Kasumi-1 (cell line): ENCODE results near the gene NME4.
"Not testable (repeated sequence)": the region's sequence is repeated elsewhere in the genome, so short reads cannot be mapped to it uniquely, and the experiment has no call there.

Experiments
- DNase-seq, 2 experiments: peaks; one replicate each; lab custom pipeline; 2025; lab: John Stamatoyannopoulos, UW

Gene NME4

DNA sequence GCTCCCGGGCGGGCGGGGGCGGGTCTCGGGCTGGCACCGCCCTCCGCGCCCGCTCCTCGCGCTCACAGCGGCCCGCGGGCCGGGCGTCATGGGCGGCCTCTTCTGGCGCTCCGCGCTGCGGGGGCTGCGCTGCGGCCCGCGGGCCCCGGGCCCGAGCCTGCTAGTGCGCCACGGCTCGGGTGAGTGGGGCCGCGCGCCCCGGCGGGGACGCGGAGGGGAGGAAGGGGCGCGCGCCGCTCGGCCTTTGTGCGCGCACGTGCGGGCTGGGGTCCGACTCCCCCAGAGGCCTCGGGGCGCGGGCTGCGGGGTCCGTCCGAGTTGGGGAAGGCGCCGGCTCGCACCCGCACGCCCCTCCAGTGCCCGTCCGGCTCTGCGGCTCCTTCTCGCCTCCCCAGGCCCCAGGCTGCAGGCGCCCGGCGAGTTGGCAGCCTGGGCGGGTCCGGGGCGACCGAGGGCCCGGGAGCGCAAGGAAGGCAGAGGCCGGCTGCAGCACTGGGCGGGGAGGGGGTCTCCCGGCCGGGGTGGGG lies at the start of gene NME4:
NME4 (plus strand) TSS at position 65 of the 527 bp plus-strand sequence; CDS start at position 89, 24 bp downstream.
- no peak for DNase-seq

DNA sequence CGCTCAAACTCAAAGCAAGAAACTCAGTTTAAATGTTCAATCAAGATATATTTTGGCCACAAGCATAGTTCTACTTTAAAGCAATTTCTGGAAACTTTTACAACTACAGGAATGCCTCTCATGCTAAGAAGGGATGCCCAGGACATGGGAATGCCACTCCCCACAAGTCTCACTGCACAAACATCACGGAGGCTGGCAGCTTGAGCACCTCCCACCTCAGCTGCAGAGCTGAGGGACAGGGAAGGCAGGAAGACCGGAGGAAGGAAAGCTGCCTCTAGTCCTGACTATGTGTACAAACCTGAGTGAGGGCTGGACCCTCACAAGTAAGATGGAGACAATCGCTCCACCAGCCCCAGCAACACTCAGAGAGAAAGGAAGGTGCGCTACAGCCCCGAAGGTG lies 49.8 kb upstream of the NME4 start:
- no peak for DNase-seq

DNA sequence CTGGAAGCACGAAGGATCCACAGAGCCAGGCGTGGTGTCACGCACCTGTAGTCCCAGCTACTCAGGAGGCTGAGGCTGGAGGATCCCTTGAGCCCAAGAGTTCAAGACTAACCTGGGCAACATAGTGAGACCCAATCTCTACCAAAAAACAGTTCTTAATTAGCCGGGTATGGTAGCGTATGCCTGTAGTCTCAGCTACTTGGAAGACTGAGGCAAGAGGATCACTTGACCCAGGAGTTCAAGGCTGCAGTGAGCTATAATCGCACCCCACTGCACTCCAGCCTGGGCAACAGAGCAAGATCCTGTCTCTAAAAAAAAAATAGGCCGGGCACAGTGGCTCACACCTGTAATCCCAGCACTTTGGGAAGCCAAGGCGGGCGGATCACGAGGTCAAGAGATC lies 48.5 kb upstream of the NME4 start:
- not testable (repeated sequence) for DNase-seq

DNA sequence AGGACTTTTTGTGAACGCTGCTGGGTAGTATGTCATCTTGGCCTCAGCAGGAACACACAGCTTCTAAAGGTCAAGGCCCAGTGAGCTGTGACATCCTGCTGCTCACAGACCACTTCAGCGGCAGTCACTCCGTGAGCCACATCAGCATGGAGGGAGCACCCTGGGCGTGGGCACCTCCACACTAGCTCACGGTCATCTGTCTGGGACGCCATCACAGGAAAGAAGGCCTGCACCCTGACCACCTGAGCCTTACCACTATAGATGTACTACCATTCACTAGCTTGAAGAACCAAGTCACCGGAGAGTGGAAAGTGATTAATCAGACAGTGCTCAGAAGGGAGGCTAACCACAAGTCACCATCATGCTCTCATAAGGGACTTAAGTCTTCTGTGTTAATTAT lies 47.8 kb upstream of the NME4 start:
- DNase-seq: no peak

DNA sequence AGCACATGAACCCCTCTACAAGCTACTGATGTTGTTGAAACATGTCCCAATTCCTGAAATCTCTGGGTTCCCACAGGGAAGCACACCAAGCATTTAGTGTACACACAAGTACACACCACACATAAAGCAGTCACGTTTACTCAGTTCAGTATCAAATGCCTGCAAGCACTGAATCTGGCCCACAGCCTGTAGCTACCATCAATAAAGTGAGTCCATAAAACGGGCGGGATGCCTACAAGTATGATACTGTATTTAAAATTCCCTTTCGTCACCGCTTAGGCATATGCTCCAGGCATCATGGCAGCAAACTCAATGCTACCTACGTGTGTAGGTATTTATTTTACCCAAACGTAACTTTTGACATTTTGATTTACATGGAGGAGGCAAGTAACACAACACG lies 46.8 kb upstream of the NME4 start:
- no peak for DNase-seq

DNA sequence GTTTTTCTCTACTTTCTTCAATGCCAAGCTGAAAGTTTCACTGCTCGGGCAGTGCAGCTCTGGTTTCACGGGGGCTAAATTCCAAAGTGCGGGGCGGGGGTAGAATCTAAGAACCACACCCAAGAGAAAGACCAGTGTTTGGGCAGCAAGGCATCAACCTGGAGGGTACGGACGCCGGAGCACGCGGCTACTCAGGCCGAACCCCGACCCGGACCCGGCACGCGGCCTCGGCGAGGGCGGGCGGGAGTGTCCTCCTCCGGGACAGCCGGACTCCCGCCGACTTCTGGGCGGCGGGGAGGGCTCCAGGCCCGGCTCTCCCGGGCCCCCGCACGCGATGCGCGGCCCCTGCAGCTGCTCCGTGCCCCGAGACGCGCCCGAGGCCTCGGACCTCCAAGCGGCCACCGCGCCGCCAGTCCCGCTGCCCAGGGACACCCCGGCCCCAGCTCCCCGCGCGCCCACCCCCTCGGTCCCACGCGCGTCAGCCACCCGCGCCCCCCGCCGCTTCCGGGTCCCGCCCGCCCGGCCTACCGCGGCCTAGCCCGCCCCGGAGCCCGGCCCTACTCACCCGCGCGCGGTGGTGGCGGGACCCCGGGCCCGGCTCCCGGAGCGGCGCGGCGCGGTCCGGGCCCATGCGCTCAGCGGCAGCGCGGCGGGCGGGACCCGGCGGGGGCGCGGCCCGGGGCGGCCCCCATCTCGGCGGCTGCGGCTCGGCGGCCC lies 45.0 kb upstream of the NME4 start:
- DNase-seq: no peak

DNA sequence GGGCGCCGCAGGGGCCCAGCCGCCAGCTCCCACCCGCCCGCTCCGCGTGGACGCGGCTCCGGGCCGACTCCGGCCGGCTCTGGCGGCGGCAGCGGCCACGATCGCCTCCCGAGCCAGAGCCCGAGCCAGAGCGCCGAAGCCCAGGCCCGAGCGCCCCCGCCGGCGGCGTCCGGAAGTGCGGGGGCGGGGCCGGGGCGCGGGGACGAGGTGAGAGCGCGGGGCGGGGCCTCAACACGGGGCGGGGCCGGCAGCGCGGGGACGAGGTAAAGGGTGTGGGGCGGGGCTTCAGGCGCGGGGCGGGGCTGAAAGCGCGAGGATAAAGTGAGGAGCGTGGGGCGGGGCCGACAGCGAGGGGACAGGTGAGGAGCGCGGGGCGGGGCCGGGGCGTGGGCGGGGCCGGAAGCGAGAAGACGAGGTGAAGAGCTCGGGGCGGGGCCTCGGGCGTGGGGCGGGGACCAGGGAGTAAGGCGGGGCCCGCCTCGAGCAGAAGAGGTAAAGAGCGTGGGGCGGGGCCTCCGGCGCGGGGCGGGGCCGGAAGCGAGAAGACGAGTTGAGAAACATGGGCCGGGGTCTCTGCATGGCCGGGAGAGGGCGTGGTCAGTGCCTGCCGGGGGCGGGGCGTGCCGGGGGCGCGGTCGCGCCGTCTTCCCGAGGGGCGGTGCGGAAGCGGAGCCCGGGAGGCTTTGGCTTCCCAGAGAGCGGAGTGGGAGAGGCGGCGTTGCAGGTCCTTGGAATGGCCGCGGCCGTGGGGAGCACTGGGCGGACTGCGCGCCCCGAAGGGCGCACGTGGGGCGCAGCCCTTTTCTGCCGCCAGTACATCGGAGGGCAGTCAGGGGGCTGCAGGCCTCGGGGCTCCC lies 44.2 kb upstream of the NME4 start, which contains the start of gene AXIN1:
AXIN1 (minus strand) TSS at position 177 of the 857 bp plus-strand sequence. CDS start 5,698 bp downstream, outside the sequence.
- peak; percentile 66 to 80 for DNase-seq

DNA sequence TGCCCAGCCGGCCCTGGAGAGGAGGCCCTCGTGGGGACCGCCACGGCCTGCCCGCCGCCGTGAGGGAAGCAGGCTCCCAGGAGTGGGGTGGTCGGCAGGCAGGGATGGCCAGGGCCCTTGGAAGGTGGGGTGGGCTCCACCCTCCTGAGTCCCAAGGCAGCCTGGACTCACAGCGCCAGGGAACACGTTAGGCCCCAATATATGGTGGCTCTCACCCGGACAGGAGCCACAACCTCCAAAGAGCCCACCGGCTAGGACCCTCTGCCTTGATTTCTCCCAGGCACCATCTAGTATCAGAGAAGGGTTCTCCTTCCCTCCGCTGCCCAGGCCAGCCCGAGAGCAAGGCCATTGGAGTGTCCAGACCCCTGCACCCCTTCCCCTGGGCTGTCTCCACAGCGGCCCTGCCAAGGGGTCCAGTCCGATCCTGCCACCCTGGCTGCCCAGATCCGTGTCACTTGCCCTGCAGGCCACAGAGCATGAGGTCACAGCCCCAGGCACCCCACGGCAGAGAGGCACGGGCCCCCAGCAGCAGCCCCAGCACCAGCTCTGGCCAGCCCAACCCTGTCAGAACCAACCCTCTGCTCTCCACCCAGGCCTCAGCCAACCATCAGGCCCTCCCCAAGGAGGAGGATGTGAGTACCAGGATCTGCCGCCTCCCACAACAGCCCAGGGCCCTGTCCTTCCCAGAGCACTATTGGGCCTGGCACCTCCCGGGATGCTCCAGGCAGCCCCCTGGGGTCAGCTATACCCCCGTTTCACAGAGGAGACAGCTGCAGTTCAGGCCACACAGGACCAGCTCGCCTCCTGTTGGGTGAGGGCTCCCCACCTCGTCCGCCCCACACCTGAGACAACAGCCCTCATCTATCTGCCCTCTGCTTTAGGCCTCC lies 43.4 kb upstream of the NME4 start:
- DNase-seq: no peak

DNA sequence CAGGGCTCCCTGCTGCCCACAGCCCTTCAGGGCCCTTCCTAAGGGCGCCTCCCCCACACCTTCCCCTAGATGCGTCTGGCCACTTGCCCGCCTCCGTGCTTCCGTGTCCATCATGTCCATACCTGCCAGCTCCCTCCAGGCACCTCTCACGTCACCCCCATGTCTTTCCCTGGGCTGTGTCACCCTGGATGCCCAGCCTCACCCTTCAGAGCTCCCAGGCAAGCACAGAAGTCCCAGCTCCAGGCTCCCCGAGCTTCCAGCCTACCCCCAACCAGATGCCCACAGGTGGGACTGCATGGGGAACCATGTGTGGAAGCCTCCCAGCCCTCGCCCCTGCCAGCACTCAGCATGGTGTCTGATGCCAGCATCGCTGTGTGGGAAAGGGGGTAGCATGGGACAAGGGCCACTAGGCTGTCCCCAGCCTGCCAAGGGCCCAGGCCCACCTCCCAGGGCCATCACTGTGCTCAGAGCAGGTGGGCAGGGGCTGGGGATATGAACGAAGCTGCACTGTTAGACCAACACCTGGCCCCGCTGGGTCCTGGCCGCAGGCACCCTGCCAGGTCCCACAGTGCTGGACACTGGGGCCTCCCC lies 42.6 kb upstream of the NME4 start:
- DNase-seq: no peak

DNA sequence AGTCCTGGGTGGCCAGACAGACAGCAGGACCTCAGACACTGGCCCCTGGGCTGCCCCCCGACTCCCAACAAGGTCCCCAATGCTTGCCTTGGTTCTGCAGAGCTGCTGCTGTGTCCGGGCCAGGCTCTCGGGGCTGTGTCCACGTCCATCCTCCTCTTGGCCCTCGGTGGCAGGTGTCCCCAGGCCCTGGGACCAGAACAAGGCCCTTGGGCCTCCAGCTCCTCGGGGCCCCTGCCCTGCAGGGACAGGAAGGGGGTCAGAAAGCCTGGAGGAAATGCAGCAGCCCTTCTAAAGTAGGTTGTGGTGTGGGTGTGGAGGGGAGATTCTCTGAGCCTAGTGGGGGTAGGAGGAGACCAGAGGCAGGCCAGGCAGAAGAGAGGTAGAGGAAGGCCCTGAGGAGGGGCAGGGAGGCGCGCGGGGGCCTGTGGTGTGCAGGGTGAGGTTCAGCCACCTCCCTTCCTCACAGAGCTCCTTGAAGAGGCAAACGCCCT lies 42.0 kb upstream of the NME4 start:
- DNase-seq: no peak

DNA sequence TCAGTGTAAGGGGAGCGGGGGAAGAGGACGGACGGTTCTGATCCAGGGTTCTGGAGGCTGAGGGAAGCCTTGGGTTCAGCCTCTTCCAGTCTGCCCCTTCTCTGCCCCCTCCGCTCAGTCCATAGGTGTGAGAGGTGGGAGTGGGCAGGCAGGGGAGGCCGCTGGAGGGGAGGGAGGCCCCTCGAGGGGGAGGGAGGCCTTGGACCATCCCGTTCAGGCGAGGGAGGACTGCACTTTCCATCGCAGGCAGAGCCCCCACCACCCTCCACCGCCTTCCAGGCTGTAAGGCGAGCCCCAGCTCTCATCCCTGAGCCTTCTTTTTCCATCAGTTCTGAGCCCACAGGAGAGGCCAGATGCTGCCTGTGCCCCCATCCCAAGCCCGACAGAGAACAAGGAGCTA lies 40.3 kb upstream of the NME4 start:
- DNase-seq: no peak

DNA sequence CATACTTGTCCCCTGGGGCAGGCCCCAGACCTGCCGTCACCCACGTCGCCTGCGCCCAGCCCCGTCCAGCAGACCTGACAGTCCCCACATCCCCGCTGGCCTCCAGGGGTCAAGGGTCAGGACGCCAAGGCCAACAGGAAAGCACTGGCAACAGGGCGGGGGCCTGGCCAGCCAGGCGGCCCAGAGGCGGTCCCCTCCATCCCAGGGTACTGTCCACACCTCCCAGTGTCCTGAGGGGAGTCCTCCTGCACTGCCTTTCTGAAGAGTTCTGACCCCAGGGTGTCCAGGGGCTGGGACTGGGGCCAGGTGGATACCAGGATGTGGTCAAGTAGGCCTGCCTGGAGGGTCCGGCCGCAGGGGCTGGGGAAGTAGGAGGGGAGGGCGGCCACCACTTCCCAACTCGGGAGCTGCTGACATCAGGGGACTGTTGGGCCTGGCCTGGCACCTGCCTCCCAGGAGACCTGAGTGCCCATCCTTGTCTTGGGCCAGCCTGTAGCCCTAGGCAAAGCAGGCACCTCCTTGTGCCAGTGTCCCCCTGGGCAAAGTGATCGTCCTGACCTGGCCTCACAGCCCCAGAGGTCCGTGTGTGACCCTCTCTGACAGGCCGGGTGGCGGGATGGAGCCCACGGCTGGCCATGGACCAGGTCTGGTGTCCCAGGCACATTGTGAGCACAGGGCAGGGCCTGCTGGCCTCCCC lies 37.8 kb upstream of the NME4 start:
- DNase-seq: no peak

DNA sequence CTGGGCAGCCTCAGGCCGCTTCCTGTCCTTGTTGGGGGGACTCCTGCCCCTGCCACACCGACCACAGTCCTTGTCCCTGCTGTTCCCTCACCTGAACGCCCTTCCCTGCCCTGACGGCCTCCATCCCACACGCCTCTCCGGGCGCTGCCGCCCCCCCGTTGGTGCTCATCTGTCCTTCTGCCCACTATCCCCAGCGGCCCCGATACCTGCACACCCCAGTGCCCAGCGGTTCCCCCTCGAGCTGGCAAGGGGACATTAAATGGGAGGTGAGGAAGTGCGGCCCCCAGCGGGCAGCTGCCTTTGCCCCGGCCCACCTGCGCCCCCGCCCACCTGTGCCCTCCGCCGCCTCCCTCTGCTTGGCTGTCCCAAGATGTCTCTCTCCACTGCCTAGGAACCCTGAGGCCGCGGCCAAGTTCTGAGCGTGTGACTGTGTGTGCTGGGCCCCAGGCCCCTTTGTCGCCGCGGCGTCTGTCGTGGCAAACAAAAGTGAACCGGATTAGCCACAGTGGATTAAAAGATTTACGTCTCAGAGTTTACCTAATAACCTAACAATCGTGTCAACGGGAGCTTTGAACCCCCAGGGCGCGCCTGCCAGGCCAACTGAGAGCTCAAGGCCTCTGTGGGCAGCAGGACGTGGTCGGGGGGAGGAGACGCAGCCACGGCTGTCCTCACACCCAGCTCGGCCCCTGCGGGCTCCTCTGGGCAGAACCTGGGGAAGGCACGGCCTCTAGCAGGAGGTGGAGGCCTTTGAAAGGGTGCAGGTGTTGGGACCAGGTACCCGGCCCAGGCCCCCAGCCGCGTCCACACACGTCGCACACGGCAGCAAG lies 36.9 kb upstream of the NME4 start:
- no peak for DNase-seq

DNA sequence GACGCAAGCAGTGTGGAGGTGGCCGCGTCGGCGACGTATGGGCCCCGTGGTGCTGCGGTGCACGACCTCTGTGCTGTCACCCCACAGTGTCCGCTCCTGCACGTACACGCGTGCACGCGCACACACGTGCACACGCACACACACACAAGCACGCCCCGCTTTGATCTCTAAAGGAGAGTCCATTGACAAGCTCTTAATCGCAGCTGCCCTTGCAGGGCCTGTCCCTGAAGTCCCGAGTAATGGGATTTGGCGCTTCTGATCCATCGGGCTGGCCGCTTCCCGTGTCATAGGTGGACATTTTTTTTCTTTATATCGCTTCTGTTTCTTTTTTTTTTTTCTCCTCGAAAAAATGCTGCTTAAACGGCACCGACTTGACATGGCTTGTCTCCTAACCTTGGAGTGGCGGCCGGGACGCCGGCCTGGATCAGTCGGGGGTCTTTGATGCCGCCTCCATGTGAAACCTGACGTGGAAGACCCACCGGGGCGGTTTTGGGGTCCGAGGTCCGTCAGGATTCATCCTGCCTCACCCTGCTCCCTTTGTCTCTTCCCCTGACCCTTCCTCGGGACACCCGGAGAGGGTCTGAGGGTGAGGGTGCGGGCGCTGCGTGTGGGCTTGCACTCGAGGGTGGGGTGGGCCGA lies 36.2 kb upstream of the NME4 start:
- no peak for DNase-seq

DNA sequence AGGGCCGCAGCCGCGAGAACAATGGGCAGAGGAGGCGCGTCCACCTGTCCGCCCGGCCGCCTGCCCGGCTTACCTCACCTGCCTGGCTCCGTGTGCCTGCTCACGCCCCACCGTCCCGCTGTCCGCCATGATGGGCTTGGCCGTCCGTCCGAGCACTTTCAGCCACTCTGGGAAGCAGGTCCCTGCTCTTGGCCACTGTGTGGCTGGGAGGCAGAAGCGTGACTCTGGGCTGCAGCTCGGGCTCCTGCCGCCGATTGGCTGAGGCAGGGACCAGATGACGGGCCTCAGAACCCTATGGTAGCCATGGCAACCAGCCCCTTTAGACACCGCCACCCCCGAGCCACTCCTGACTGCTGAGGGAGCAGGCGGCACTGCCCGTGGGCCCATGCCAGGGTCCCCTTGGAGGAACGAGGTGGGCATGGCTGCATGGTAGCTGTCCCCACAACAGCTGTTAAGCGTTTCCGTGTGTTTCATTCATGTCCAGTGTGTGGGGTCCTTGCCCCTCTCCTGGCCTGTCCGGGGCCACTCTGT lies 35.6 kb upstream of the NME4 start:
- no peak for DNase-seq

DNA sequence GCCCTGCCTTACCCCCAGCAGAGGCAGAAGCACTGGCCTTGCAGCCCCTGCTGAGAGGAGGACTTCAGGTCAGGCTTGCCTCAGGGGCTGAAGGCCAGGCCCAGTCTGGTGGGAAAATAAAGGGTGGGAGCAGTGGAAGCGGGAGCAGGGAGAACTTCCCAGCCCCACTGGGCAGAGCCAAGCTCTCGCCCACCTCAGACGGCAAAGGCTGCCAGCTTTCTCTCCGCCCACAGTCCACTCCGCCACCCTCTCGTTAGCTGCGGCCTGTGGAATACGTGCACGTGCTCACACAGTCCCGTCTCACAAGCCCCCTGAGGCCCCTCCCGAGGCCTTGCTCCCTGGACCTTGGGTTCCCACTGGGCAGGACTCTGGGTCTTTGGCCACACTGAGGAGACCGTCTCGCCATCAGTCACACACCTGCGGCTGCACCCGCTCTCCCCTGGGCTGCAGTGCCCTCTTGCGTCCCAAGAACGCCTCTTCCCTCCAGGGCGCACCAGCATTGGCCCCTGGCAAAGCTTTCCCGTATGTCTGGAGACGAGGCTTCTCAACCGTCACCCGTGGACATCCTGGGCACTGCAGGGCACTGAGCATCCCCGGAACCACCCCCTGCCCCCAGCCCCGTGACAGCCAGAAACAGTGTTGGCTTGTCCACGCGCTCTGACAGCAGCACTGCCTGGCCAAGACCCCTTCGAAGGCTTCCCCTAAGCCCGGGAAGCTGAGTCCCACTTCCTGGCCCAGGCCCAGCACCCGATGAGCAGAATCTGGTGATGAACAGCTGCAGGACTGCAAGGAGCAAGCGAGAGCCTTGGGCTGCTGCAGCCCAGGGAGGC lies 34.9 kb upstream of the NME4 start:
- DNase-seq: peak; percentile 49 to 53

DNA sequence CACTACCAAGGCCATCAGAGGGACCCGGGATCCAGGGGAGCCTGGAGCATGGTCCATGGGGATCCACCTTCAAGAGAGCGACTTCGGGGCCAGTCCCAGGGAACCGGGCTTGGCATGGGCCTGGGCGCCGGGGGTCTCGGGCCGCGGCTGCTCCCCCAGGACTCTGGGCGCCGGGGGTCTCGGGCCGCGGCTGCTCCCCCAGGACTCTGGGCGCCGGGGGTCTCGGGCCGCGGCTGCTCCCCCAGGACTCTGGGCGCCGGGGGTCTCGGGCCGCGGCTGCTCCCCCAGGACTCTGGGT lies 34.3 kb upstream of the NME4 start:
- DNase-seq: not testable (repeated sequence)

DNA sequence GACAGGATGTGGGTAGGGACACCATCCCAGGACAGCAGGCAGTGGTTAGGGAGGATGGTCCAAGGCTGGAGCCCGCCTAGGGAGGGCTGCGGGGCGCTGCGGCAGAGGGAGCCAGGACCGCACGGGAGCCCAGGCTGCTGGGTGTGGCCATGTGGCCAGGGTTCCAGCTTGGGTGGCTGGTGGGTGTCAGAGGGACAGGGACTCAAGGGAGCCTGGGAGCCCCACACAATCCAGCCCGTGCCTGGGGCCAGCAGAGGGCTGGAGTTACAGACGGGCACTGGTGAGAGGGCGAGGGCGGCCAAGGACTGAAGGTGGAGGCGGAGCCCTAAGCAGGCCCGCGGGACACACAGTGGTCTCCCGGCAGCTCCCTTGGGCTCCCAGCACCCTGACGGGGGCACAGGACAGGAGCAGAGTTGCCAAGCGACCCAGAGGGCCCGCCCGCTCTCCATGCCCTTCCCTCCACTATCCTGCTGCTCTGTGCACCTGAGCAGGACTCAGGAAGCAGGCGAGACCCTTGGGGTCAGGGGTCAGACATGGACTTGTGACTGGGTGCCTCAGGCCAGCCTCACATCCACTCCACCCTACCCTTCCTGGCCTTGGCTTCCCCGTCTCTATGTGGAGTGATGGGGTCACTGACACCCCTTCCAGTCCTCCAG lies 33.8 kb upstream of the NME4 start:
- no peak for DNase-seq
